OCI-LY3 (cell line): ENCODE results near the gene C1orf105.

Experiments used
- EZH2phosphoT487 ChIP-seq: fragments of 200-600 bp; shearing (Covaris generic); IDR thresholded peaks from 2 replicates; pipeline ENCODE4 v1.6.1; 2018; ENCODE audit warnings: antibody characterized with exemption, mixed run types, low read depth
- TF ChIP-seq, protein P1 (sequence below): fragments of 200-600, 300-600 bp; sonication (generic); IDR thresholded peaks from 2 replicates; pipeline ENCODE4 v1.5.1; 2014; ENCODE audit warnings: antibody characterized with exemption, low read length, low read depth

GRCh38 chr1:172425339-172425738, 4.9 kb downstream of the C1orf105 start:
- TF ChIP-seq, protein P1, sequence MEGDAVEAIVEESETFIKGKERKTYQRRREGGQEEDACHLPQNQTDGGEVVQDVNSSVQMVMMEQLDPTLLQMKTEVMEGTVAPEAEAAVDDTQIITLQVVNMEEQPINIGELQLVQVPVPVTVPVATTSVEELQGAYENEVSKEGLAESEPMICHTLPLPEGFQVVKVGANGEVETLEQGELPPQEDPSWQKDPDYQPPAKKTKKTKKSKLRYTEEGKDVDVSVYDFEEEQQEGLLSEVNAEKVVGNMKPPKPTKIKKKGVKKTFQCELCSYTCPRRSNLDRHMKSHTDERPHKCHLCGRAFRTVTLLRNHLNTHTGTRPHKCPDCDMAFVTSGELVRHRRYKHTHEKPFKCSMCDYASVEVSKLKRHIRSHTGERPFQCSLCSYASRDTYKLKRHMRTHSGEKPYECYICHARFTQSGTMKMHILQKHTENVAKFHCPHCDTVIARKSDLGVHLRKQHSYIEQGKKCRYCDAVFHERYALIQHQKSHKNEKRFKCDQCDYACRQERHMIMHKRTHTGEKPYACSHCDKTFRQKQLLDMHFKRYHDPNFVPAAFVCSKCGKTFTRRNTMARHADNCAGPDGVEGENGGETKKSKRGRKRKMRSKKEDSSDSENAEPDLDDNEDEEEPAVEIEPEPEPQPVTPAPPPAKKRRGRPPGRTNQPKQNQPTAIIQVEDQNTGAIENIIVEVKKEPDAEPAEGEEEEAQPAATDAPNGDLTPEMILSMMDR, result no peak
- no peak for TF ChIP-seq EZH2phosphoT487
